Osteocyte (in vitro differentiated cells): ENCODE results near the gene SWSAP1. TPM values are rescaled to one million over a fixed set of nuclear protein-coding genes. Genes with fewer than 3 reads are reported as not detected.

Source experiments
- DNase-seq: peaks from one replicate; pipeline ENCODE4 v3.0.0; 2021; ENCODE audit warnings: mixed read lengths; ENCODE audit not compliant: unreplicated experiment; ENCODE audit errors: extremely low spot score
- H3K27ac Mint-ChIP-seq: one replicate; pipeline ENCODE4 v1.8.0; 2021; ENCODE audit warnings: mild to moderate bottlenecking, mixed read lengths; ENCODE audit not compliant: unreplicated experiment
- H3K27me3 Mint-ChIP-seq: one replicate; pipeline ENCODE4 v1.8.0; 2021; ENCODE audit warnings: mixed read lengths; ENCODE audit not compliant: unreplicated experiment
- H3K36me3 Mint-ChIP-seq: one replicate; pipeline ENCODE4 v1.8.0; 2021; ENCODE audit warnings: mixed read lengths; ENCODE audit not compliant: unreplicated experiment
- H3K4me1 Mint-ChIP-seq: one replicate; pipeline ENCODE4 v1.8.0; 2021; ENCODE audit warnings: mixed read lengths; ENCODE audit not compliant: unreplicated experiment
- H3K4me3 Mint-ChIP-seq: one replicate; pipeline ENCODE4 v1.8.0; 2021; ENCODE audit warnings: mild to moderate bottlenecking, moderate library complexity, mixed read lengths; ENCODE audit not compliant: unreplicated experiment
- H3K9me3 Mint-ChIP-seq: one replicate; pipeline ENCODE4 v1.8.0; 2021; ENCODE audit warnings: mixed read lengths; ENCODE audit not compliant: unreplicated experiment
- CTCF ChIP-seq: fragments of 200-600 bp; sonication (generic); IDR thresholded peaks from 2 replicates; pipeline ENCODE4 v1.5.0; 2021; ENCODE audit warnings: antibody characterized with exemption, mild to moderate bottlenecking, moderate library complexity
- total RNA-seq: library from RNA; stranded (reverse); gene quantifications from 2 replicates; pipeline ENCODE4 v1.2.1, GENCODE V29; 2021

SWSAP1 gene
- total RNA-seq, 1 donor from 2014 or later = 1.3 TPM

DNA sequence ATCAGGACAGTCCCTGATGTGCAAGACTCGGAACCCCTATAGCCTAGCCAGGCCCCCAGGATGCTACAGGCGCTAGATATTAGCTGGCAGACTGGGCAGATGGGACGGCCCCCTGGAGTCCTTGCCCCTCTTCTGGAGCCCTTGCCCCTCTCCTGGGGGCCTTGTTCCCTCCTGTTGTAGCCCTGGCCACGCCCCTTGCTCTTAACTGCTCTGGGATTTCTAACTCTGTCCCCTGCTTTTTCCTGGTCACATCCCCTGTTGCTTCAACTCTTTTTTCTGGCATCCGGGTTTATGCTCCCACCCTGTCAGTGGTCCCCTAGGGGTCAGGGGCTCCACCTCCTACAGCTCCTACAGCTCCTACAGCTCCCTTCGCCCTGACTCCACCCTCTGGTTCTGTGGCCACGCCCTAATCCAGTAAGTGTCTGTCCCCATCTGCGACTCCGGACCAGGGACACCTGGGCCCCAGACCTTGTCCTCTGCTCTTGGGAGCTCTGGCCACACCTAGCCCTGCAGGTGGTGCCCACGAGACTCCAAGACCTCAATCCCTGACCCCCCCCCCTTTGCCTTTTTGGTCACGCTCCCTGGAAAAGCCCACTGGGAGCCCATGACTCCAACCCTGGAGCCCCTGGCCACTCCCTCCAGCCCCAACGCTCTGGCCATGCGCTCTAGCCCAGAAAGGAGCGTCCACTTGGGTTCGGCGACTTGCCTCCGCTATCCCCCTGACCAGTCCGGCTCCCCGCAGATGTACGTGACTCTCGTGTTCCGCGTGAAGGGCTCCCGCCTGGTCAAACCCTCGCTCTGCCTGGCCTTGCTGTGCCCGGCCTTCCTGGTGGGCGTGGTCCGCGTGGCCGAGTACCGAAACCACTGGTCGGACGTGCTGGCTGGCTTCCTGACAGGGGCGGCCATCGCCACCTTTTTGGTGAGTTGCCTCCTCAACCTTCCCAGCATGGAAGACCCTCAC lies 12.4 kb upstream of the SWSAP1 start:
- H3K9me3 Mint-ChIP-seq = no peaks in the 10 kb centered on the region
- H3K36me3 Mint-ChIP-seq = peaks cover 32% of the 10 kb centered on the region
- TF ChIP-seq CTCF = no peak
- no peaks in the 10 kb centered on the region for H3K4me1 Mint-ChIP-seq
- no peaks in the 10 kb centered on the region for H3K27me3 Mint-ChIP-seq
- H3K27ac Mint-ChIP-seq = no peak overlapping the region
- no peak for DNase-seq
- H3K4me3 Mint-ChIP-seq = no peak overlapping the region

DNA sequence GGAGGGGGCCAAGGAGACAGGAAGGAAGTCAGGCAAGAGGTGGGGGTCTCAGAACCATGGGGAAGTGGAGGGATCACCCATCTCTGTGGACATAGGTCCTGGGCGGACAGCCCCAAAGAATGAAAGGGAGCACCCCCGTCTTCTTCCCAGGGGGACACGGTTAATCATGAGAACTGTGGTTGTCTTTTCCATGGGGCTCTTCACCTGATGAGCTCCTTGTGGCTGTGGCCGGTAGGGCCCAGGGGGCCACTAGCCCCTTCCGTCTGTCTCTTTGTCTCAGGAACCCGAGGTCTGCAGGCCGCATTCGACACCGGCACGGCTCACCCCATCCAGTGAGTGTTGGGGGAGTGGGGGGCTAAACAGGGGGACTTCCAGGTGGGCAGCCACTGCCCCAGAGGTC lies 10.6 kb upstream of the SWSAP1 start:
- no peaks in the 10 kb centered on the region for H3K4me1 Mint-ChIP-seq
- no peak for TF ChIP-seq CTCF
- H3K4me3 Mint-ChIP-seq = no peak overlapping the region
- H3K27me3 Mint-ChIP-seq = no peaks in the 10 kb centered on the region
- DNase-seq = no peak
- no peaks in the 10 kb centered on the region for H3K9me3 Mint-ChIP-seq
- no peak overlapping the region for H3K27ac Mint-ChIP-seq
- peaks cover 30% of the 10 kb centered on the region for H3K36me3 Mint-ChIP-seq

DNA sequence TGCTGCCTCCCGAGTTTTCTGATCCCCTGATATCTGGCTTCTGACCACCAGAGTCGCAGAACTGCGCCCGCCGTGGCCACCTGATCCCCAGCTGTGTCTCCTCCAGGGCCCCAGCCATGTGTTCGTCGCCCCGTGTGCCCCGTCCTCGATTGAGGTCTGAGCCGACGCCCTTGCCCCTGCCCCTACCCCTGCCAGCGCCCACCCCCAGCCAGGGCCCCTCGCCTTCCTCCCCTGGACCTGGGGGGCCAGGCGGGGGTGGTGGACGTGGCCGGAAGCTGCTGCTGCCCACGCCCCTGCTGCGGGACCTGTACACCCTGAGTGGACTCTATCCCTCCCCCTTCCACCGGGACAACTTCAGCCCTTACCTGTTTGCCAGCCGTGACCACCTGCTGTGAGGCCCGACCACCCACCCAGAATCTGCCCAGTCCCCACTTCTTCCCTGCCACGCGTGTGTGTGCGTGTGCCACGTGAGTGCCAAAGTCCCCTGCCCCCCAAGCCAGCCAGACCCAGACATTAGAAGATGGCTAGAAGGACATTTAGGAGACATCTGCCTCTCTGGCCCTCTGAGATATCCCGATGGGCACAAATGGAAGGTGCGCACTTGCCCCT lies 10.1 kb upstream of the SWSAP1 start:
- Mint-ChIP-seq H3K36me3 (peaks cover 25% of the 10 kb centered on the region), H3K4me3 (no peak overlapping the region), H3K27me3 (no peaks in the 10 kb centered on the region), H3K9me3 (no peaks in the 10 kb centered on the region), H3K4me1 (no peaks in the 10 kb centered on the region), H3K27ac (no peak overlapping the region)
- TF ChIP-seq CTCF = no peak
- DNase-seq = no peak

DNA sequence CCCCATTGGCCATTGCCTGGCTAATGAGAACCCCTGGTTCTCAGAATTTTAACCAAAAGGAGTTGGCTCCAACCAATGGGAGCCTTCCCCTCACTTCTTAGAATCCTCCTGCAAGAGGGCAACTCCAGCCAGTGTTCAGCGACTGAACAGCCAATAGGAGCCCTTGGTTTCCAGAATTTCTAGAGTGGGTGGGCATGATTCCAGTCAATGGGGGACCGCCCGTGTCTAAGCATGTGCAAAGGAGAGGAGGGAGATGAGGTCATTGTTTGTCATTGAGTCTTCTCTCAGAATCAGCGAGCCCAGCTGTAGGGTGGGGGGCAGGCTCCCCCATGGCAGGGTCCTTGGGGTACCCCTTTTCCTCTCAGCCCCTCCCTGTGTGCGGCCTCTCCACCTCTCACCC lies 9.5 kb upstream of the SWSAP1 start:
- Mint-ChIP-seq H3K36me3 (peaks cover 21% of the 10 kb centered on the region), H3K9me3 (no peaks in the 10 kb centered on the region), H3K4me3 (no peak overlapping the region), H3K27me3 (no peaks in the 10 kb centered on the region), H3K4me1 (no peaks in the 10 kb centered on the region), H3K27ac (no peak overlapping the region)
- TF ChIP-seq CTCF = no peak
- DNase-seq = no peak

DNA sequence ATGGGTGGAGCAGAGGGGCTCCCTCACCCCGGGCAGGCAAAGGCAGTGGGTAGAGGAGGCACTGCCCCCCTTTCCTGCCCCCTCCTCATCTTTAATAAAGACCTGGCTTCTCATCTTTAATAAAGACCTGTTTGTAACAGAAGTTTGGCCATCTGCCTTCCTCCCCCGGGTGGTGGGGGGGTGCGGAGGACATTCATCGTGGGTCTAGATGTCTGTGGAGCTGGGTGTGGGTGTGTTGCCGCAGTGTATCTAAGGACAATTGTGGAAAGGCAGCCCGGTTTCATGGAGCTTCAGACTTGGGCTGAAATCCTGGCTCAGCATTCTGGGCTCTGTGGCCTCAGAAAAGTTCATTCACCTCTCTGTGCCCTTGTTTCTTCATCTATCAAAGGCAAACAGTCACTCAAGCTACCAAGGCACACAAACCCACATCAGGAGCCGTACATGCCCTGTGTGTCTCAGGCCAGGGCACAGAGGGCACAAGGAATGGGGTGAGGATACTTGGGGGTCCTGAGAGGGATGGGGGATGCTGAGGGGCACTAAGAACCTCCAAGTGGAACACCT lies 8.8 kb upstream of the SWSAP1 start:
- no peak overlapping the region for H3K27ac Mint-ChIP-seq
- no peaks in the 10 kb centered on the region for H3K9me3 Mint-ChIP-seq

More for the DNA sequence above, 8.8 kb upstream of the SWSAP1 start:
- no peaks in the 10 kb centered on the region for H3K27me3 Mint-ChIP-seq
- no peak for DNase-seq
- peaks cover 17% of the 10 kb centered on the region for H3K36me3 Mint-ChIP-seq
- no peak overlapping the region for H3K4me3 Mint-ChIP-seq
- H3K4me1 Mint-ChIP-seq = no peaks in the 10 kb centered on the region
- no peak for TF ChIP-seq CTCF
